Measurements from ENCODE around the gene ADD2. TPM values are rescaled to one million over a fixed set of nuclear protein-coding genes. Genes with fewer than 3 reads are reported as not detected.

Gene ADD2
- total RNA-seq, 4 donors from 2014 or later = 0.42 to 2.4 (median 1.3) TPM

GRCh38 chr2:70620020-70620419 is 148.0 kb downstream of the ADD2 start:
- no peak for DNase-seq
- peaks cover 8 to 27% (median 13%) of the 10 kb centered on the region in 3 donors for H3K4me1 ChIP-seq
- intact Hi-C loops (cut with DNase I) = no loop called here
- no peaks in the 10 kb centered on the region for H3K9me3 ChIP-seq
- H3K27me3 ChIP-seq = peaks cover 0 to 17% (median 0%) of the 10 kb centered on the region in 4 donors
- no peak overlapping the region for H3K4me3 ChIP-seq
- 67 to 82% methylated on average over 5 to 6 of the region's 6 CpGs for WGBS, 2 donors
- H3K36me3 ChIP-seq = no peaks in the 10 kb centered on the region
- H3K27ac ChIP-seq = no peak overlapping the region
- no peak for TF ChIP-seq POLR2A (IDR thresholded peaks at IDR 0.05)
- TF ChIP-seq CTCF (IDR thresholded peaks at IDR 0.05) = no peak

GRCh38 chr2:70619167-70619566 is 148.8 kb downstream of the ADD2 start:
- Histone ChIP-seq H3K9me3 (no peaks in the 10 kb centered on the region), H3K36me3 (no peaks in the 10 kb centered on the region), H3K27me3 (peaks cover 0 to 17% (median 0%) of the 10 kb centered on the region in 4 donors), H3K4me1 (peaks cover 8 to 27% (median 13%) of the 10 kb centered on the region in 3 donors), H3K4me3 (no peak overlapping the region), H3K27ac (no peak overlapping the region)
- no peak for DNase-seq
- intact Hi-C loops (cut with DNase I) = loop anchor here (5.0 to 10.0 kb wide), 2 partner anchors 62 to 274 kb away; no protein-coding TSS in a partner anchor
- 64 to 65% methylated on average over 3 of the region's 3 CpGs for WGBS, 2 donors
- TF ChIP-seq POLR2A (IDR thresholded peaks at IDR 0.05) (no peak), CTCF (IDR thresholded peaks at IDR 0.05) (no peak)

- Histone ChIP-seq H3K4me3 (no peak overlapping the region), H3K4me1 (peaks cover 8 to 35% (median 13%) of the 10 kb centered on the region in 3 donors), H3K9me3 (no peaks in the 10 kb centered on the region), H3K27me3 (peaks cover 0 to 12% (median 0%) of the 10 kb centered on the region in 4 donors), H3K36me3 (no peaks in the 10 kb centered on the region), H3K27ac (peak overlapping the region; percentile 40 to 71 (median 61))
- no peak for DNase-seq
- WGBS, 2 donors = 20 to 66% methylated on average over 1 to 5 of the region's 6 CpGs
- TF ChIP-seq POLR2A (IDR thresholded peaks at IDR 0.05) (no peak), CTCF (IDR thresholded peaks at IDR 0.05) (no peak)
- intact Hi-C loops (cut with DNase I) = loop anchor here (5.0 to 10.0 kb wide), 2 partner anchors 59 to 271 kb away; no protein-coding TSS in a partner anchor
Observed at GRCh38 chr2:70616168-70616694, 151.8 kb downstream of the ADD2 start.

GRCh38 chr2:70615222-70615621 is 152.8 kb downstream of the ADD2 start:
- Histone ChIP-seq H3K9me3 (no peaks in the 10 kb centered on the region), H3K4me3 (no peak overlapping the region), H3K36me3 (no peaks in the 10 kb centered on the region), H3K27me3 (peaks cover 0 to 5% (median 0%) of the 10 kb centered on the region in 4 donors), H3K27ac (no peak overlapping the region), H3K4me1 (peaks cover 8 to 35% (median 13%) of the 10 kb centered on the region in 3 donors)
- intact Hi-C loops (cut with DNase I) = loop anchor here (5.0 to 10.0 kb wide), 2 partner anchors 58 to 270 kb away; no protein-coding TSS in a partner anchor
- no peak for DNase-seq
- 100% methylated on average over 1 of the region's 2 CpGs; no CpG with 5 or more reads in 1 of the 2 donors for WGBS, 2 donors
- TF ChIP-seq CTCF (IDR thresholded peaks at IDR 0.05) (no peak), POLR2A (IDR thresholded peaks at IDR 0.05) (no peak)

- no peak for DNase-seq
- H3K9me3 ChIP-seq = no peaks in the 10 kb centered on the region
- H3K36me3 ChIP-seq = no peaks in the 10 kb centered on the region
- 24 to 53% methylated on average over 6 to 7 of the region's 7 CpGs for WGBS, 2 donors
- intact Hi-C loops (cut with DNase I) = loop anchor here (10.0 kb wide), 1 partner anchor 269 kb away; no protein-coding TSS in a partner anchor
- TF ChIP-seq CTCF (IDR thresholded peaks at IDR 0.05) = peak in 1 of 6 experiments; percentile 8
- TF ChIP-seq POLR2A (IDR thresholded peaks at IDR 0.05) = no peak
- no peak overlapping the region for H3K27ac ChIP-seq
- H3K4me3 ChIP-seq = no peak overlapping the region
- peaks cover 8 to 35% (median 13%) of the 10 kb centered on the region in 3 donors for H3K4me1 ChIP-seq
- H3K27me3 ChIP-seq = peaks cover 0 to 12% (median 0%) of the 10 kb centered on the region in 4 donors
Observed at GRCh38 chr2:70613521-70613920, 154.5 kb downstream of the ADD2 start.
